ENCODE data around the gene MEIS3. TPM values are rescaled to one million over a fixed set of nuclear protein-coding genes. Genes with fewer than 3 reads are reported as not detected.
A peak's percentile ranks its signal among the peaks of the same experiment; 100 is the strongest.

The MEIS3 gene
- 61.0 and 64.2 TPM in 2 replicates for polyA plus RNA-seq (2014; cell fraction: cytosol; rRNA removed)
- polyA plus RNA-seq (2014; cell fraction: nucleus; rRNA removed) = 48.3 and 60.9 TPM in 2 replicates

GRCh38 chr19:47419030-47419783 is at the start of gene MEIS3:
Gene MEIS3, minus strand, starts transcription at chr19:47419527. Its CDS starts 446 bp downstream, at chr19:47419081.
- DNase-seq (ENCODE audit: low spot score) = peak; percentile 61

- DNase-seq (ENCODE audit: low spot score) = no peak
Measured at GRCh38 chr19:47467914-47468313, 48.6 kb upstream of the MEIS3 start.

- DNase-seq (ENCODE audit: low spot score) = no peak
Measured at GRCh38 chr19:47465957-47466356, 46.6 kb upstream of the MEIS3 start.

- no peak for DNase-seq (ENCODE audit: low spot score)
Measured at GRCh38 chr19:47464675-47465419, 45.5 kb upstream of the MEIS3 start.

GRCh38 chr19:47461876-47462275 is 42.5 kb upstream of the MEIS3 start:
- no peak for DNase-seq (ENCODE audit: low spot score)

- DNase-seq (ENCODE audit: low spot score) = no peak
Measured at GRCh38 chr19:47459477-47459876, 40.1 kb upstream of the MEIS3 start.

- DNase-seq (ENCODE audit: low spot score) = no peak
Measured at GRCh38 chr19:47458672-47459071, 39.3 kb upstream of the MEIS3 start.

- DNase-seq (ENCODE audit: low spot score) = no peak
Measured at GRCh38 chr19:47456721-47457474, 37.6 kb upstream of the MEIS3 start.

- no peak for DNase-seq (ENCODE audit: low spot score)
Measured at GRCh38 chr19:47450478-47450877, 31.2 kb upstream of the MEIS3 start.

GRCh38 chr19:47448360-47448727 is 29.0 kb upstream of the MEIS3 start:
- DNase-seq (ENCODE audit: low spot score) = no peak

- DNase-seq (ENCODE audit: low spot score) = peak; percentile 65
Measured at GRCh38 chr19:47447470-47448359, 28.4 kb upstream of the MEIS3 start.

GRCh38 chr19:47446534-47447469 is 27.5 kb upstream of the MEIS3 start:
- peak; percentile 43 for DNase-seq (ENCODE audit: low spot score)

GRCh38 chr19:47445937-47446402 is 26.6 kb upstream of the MEIS3 start:
- no peak for DNase-seq (ENCODE audit: low spot score)

GRCh38 chr19:47445527-47445926 is 26.2 kb upstream of the MEIS3 start:
- DNase-seq (ENCODE audit: low spot score) = no peak

GRCh38 chr19:47444388-47444821 is 25.1 kb upstream of the MEIS3 start:
- DNase-seq (ENCODE audit: low spot score) = no peak

- no peak for DNase-seq (ENCODE audit: low spot score)
Measured at GRCh38 chr19:47443331-47443730, 24.0 kb upstream of the MEIS3 start.

GRCh38 chr19:47438793-47439220 is 19.5 kb upstream of the MEIS3 start:
- no peak for DNase-seq (ENCODE audit: low spot score)

- no peak for DNase-seq (ENCODE audit: low spot score)
Measured at GRCh38 chr19:47437500-47437899, 18.2 kb upstream of the MEIS3 start.

GRCh38 chr19:47436712-47437401 is 17.5 kb upstream of the MEIS3 start:
- DNase-seq (ENCODE audit: low spot score) = peak; percentile 60
